NCI-H1092 treated with DMSO at 0.1 percent for 48 hours (cell line): Measurements from ENCODE around the gene MOB1B.
"Not testable (repeated sequence)": the region's sequence is repeated elsewhere in the genome, so short reads cannot be mapped to it uniquely, and the experiment has no call there.

Experiments
- DNase-seq: peaks from one replicate; lab custom pipeline; 2025; lab: John Stamatoyannopoulos, UW

MOB1B gene

GRCh38 chr4:71009086-71009485 lies 106.9 kb downstream of the MOB1B start:
- no peak for DNase-seq

DNA sequence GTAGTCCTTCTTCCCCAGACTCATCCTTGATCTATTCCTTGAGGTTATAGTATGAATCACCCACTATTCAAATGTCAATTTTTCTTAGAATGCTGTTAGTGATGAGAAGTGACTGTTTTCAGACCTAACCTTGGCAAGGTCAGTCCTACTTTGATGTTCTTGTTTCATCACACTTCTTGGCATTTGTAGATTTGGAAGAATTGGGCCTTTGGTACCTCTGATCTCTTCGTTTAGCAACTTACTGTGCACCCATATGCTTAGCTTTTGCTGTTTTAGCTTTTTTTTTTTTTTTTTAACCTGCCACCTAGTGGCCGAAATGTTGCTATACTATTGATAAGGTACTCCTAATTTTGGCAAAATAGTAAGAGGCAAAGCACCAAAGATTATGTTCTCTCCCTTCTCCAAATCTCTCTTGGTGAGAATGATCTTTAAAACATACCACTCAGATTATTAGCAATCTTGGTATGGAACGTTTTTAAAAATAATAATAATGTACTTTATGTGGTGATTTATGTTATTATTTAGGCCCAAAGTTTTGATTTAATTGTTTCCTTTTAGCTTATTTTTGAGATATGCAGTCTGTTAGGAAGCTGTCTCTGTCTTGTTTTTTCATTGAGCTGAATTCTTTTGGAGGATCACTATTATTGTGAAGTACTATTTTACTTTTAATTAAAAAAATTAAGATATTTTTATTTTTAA lies 107.9 kb downstream of the MOB1B start:
- peak; percentile 44 for DNase-seq

- no peak for DNase-seq
Observed at GRCh38 chr4:71011451-71011850, 109.3 kb downstream of the MOB1B start.

DNA sequence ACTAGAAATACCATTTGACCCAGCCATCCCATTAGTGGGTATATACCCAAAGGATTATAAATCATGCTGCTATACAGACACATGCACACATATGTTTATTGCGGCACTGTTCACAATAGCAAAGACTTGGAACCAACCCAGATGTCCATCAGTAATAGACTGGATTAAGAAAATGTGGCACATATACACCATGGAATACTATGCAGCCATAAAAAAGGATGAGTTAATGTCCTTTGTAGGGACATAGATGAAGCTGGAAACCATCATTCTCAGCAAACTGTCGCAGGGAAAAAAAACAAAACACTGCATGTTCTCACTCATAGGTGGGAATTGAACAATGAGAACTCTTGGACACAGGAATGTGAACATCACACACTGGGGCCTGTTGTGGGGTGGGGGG lies 115.2 kb downstream of the MOB1B start:
- not testable (repeated sequence) for DNase-seq

DNA sequence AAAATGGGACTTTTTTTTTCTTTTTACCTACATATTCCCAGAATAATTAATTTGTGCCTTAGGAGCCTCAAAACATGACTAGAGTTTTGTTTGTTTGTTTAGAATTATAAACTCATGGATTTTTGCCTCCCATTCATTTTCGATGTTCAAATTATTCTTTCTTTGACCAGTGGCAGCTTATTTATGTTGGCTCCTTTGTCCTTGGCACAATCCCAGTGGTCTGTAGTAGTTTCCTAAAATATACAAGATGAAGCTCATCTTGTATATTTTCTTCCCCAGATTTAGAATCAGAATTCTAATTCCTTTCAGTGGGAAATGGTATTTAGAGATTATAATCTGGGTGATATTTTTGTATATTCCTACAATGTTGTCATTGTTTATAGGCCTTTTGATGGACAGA lies 118.4 kb downstream of the MOB1B start:
- no peak for DNase-seq

GRCh38 chr4:71025654-71026053 lies 123.5 kb downstream of the MOB1B start:
- no peak for DNase-seq

DNA sequence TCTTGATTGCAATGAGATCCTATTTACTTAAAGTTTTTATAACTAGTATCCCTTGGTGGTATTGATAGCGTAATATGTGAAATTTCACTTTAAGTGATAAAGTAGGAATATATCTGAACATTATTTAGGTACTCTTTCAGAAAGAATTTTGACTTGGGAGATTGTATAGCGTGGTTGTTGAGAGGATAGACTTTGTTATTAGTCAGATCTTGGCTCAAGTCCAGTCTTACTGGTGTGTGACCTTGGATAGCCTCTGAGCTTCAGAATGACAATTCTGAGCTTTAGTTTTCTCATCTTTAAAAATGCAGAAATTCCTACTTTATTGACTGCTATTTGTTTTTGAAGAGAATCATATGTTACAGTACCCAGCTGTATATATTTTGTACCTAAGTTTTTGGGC lies 123.9 kb downstream of the MOB1B start:
- DNase-seq = no peak

GRCh38 chr4:71027611-71028010 lies 125.4 kb downstream of the MOB1B start:
- no peak for DNase-seq

- DNase-seq = no peak
Observed at GRCh38 chr4:71029504-71029903, 127.3 kb downstream of the MOB1B start.

- DNase-seq = not testable (repeated sequence)
Observed at GRCh38 chr4:71032106-71032505, 129.9 kb downstream of the MOB1B start.
